ENCODE data around the gene ALG14.
A peak's percentile ranks its signal among the peaks of the same experiment; 100 is the strongest.

GRCh38 chr1:94962409-94963265 lies 110.1 kb downstream of the ALG14 start:
- TF ChIP-seq CTCF (conservative IDR thresholded peaks at IDR 0.05; ENCODE audit: low read depth, low read length) (no peak), USF2 (IDR thresholded peaks at IDR 0.05; ENCODE audit: low read depth, low read length) (no peak), FOS (IDR thresholded peaks at IDR 0.05; ENCODE audit: low read depth, low read length) (no peak), POLR2A (IDR thresholded peaks at IDR 0.05; ENCODE audit: low read depth, low read length) (no peak), MXI1 (IDR thresholded peaks at IDR 0.05; ENCODE audit: borderline replicate concordance, low read depth, low read length) (no peak), RAD21 (IDR thresholded peaks at IDR 0.05; ENCODE audit: low read length) (no peak), SMC3 (IDR thresholded peaks at IDR 0.05; ENCODE audit: low read depth, low read length) (no peak), MAZ (IDR thresholded peaks at IDR 0.05; ENCODE audit: borderline replicate concordance, low read depth, low read length) (no peak), RFX5 (IDR thresholded peaks at IDR 0.05; ENCODE audit: low read depth, low read length) (no peak), CEBPB (IDR thresholded peaks at IDR 0.05; ENCODE audit: low read depth, low read length) (peak; percentile 55; the same call in 1 of the 2 replicates), ELK1 (IDR thresholded peaks at IDR 0.05; ENCODE audit: borderline replicate concordance, low read depth, low read length) (no peak), NFE2L2 (IDR thresholded peaks at IDR 0.05; ENCODE audit: low read depth, low read length) (no peak)
